COR-L47 (cell line): ENCODE data around the gene ACVR1C.
"Not testable (repeated sequence)": the region's sequence is repeated elsewhere in the genome, so short reads cannot be mapped to it uniquely, and the experiment has no call there.

Source experiments
- DNase-seq: peaks from one replicate; lab custom pipeline; 2025; lab: John Stamatoyannopoulos, UW

Gene ACVR1C

DNA sequence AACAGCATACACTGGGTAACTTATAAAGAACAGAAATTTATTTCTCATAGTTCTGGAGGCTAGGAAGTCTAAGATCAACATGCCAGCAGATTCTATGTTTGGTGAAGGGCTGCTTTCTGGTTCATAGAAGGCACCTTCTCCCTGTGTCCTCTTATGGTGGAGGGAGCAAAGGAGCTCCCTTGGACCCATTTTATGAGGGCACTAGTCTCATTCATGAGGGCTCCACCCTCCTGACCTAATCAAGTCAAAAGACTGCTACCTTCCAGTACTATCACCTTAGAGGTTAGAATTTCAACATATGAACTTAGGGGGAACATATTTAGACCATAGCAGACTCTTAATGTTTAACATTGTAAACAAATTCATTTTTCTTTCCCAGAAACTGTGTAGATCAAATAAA is 54.5 kb downstream of the ACVR1C start:
- DNase-seq, result no peak

- DNase-seq, result peak; percentile 6
These were observed 55.9 kb downstream of the ACVR1C start for GRCh38 chr2:157572725-157573124.

- not testable (repeated sequence) for DNase-seq
These were observed 62.0 kb downstream of the ACVR1C start for GRCh38 chr2:157566623-157567022.

DNA sequence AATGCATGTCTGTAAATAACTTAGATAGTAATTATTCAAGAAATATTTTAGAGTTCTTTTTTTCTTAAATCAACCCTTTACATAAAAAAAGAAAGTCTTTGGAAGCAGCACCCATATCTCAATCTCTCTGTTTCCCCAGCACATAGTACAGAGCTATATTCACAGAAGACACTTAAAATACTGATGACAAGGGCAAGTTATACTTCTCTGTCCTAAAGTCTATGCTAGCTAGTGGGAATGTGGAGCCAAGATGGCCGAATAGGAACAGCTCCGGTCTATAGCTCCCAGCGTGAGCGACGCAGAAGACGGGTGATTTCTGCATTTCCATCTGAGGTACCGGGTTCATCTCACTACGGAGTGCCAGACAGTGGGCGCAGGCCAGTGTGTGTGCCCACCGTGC is 62.6 kb downstream of the ACVR1C start:
- not testable (repeated sequence) for DNase-seq

GRCh38 chr2:157565550-157565949 is 63.1 kb downstream of the ACVR1C start:
- DNase-seq, result no peak

- DNase-seq, result no peak
These were observed 68.8 kb downstream of the ACVR1C start for GRCh38 chr2:157559890-157560289.

DNA sequence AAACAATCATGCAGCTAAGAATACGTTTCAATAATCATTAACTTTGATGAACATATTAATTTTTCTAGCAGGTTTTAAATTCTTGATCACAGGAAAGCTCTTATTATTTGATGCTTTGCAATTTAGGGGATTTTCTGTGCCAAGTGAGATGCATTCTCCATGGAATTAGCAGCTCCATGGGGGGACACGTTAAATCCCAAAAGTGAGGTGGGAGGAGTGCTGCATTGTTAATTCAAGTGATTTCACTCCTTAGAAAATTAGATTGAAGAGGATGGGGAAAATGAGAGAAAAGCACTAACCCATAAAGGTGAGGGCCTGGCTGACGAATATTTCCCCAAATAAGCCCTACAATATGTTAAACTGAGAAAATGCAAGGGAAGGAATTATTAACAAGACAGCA is 69.2 kb downstream of the ACVR1C start:
- DNase-seq, result no peak

DNA sequence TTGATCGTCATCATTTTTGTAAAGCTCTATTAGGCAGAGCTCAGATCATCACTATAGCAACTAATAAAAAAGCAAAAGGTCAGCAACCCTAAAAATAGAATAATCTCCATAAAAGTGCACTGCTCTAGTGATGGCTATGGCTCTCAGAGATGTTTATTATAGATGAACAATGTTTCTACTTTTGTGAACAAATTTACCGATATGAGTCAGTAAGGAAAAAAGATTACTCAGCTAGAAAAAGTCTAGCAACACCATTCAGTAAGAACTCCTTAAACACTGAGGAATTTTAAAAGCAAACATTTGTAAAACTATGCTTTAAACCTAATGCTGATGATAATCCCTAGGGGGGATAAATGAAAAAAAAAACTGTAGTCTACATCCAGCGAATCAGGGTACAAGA is 69.6 kb downstream of the ACVR1C start:
- no peak for DNase-seq

GRCh38 chr2:157557770-157558169 is 70.9 kb downstream of the ACVR1C start:
- no peak for DNase-seq

GRCh38 chr2:157540102-157540501 is 88.6 kb downstream of the ACVR1C start:
- no peak for DNase-seq

DNA sequence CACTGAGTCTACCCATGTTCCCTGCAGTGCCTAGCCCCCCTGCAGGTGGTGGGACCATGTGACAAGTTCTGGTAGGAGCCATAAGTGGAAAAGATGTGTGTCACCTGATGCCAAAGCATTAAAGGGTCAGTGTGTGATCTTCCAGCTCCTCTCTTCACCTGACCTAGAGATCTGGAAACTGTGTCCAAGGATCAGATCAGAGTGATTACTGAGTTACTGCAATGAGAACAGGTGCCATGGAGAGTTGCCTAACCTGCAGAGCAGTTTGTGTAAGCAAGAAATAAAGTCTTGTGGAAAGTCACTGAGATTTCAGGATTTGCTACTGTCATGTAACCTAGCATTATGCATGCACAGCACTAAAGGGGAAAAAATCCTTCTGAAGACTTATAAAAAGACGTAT is 90.6 kb downstream of the ACVR1C start:
- no peak for DNase-seq

DNA sequence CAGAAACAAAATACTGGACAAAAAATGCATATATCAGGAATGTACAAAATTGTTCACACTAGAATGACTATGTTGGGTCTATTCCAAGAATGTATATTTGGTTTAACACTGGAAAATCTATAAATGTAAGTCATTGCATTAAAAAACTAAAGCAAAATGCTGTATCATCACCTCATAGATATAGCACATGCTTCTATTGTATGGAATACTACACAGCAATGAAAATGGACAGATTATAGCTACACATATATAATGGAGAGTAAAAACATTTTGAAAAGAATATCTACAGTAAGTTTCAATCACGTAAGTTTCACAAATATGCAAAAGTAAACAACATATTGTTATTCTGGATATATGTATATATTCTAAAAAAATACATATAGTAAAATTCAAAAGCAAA is 91.8 kb downstream of the ACVR1C start:
- no peak for DNase-seq

- no peak for DNase-seq
These were observed 99.5 kb downstream of the ACVR1C start for GRCh38 chr2:157528963-157529751.

- DNase-seq, result no peak
These were observed 102.6 kb downstream of the ACVR1C start for GRCh38 chr2:157526070-157526469.

DNA sequence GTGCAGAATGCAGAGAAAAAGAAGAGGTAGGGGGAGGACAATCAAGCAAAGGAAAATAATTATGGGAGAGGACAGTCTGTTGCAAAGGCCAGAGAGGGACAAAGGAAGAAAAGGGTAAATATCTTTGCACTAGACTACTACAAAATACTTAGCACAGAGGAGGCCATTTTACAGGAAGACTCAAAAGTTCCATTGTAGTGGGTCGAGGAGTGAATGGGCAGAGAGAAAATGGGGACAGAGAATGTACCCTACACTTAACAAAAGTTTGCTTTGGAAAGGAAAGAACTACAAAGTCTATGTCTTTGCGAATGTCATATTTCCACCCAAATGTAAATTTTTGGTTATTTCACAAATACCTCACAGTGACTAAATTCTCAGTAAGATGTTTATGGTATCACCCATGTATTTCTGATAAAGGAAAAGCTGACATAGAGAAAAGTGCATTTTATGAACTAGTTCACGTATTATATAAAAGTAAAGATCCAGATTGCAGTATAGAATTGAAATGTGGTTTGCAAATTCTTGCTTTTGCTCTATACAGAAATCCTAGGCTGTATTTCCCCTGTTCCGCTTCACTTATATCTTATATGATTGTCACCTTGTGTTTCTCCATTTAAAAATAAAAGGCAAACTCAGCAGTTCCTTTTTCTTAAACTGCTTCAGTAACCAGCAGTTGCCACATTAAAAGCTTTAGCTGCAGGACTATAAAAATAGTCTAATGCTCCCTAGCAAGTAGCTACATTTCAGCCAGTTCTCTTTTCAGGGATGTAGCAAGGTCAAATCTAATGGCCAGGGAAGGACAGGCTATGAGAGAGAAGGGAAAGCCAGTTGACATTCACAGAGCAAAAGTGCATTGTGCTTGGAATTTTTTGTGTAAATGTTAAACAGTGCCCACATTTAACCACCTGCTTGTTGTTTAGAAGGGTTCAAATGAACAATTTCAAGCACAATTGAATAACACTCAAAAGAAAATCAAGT is 105.1 kb downstream of the ACVR1C start:
- peak; percentile 10 for DNase-seq

GRCh38 chr2:157514966-157515365 is 113.7 kb downstream of the ACVR1C start:
- not testable (repeated sequence) for DNase-seq

GRCh38 chr2:157509744-157510143 is 118.9 kb downstream of the ACVR1C start:
- DNase-seq, result no peak

DNA sequence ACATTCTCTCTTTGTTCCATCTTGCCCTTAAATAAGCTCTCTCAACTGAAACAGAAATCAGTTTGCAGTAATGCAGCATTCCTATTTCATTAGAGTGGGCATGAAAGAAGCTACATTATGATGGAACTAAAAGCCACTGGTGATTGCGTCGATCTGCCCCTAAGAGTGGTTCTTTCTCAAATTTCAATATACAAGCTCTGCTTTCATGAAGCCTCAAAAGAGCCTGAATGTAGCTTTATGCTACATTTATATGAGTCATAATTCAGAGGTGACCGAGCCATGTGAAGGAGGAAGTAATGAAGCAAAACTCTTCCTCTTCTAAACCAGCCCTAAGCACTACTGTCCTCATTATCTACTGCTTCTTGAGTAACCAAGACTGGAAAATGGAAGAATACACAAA is 120.0 kb downstream of the ACVR1C start:
- DNase-seq, result no peak

DNA sequence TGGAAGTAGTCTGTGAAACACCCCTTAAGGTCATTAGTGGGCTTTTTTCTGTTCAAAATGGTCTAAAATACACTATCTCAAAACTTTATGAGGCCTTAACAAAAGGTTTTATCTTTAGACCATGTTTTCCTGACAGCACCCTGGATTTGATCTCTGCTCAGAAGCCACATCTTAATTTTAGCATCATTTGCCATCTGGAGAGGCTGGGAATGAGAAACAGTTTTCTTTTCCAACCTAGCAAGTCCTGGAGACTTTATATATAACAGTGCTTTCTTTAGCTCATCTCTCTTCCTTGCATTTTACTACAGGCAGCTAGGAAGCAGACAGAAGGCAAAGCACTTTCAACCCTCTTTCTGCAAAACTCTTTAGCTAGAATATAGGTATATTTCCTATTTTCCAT is 122.1 kb downstream of the ACVR1C start:
- no peak for DNase-seq

DNA sequence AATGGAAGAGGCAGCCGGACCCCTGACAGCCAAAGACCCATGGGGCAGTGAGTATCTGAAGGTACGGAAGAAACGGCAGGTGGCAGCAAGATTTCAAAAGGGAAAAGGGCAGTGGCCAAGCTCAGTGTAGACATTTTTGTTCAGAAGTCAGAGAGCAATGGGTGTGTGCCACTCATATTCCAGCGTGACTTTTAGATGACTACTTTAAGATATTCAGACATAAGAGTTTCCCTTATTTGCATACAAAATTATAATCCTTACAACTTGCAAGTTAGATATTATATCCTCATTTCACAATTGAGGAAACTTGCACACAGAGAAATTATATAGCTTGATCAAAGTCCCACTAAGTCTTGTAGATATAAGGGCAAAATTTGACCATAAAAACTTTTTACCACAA is 124.0 kb downstream of the ACVR1C start:
- DNase-seq, result no peak

DNA sequence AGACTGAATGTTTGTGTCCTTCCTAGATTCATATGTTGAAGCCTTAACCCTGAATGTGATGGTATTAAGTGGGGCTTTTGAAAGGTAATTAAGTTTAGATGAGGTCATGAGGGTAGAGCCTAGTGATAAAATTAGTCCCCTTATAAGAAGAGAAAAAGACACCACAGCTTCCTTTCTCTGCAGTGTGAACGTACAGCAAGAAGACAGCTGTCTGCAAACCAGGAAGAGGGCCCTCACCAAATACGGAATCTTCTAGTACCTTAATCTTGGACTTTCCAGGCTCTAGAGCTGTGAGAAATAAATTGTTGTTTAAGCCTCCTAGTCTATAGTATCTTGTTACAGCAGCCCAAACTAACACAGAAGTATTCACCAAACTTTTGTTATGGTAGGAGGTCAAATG is 127.6 kb downstream of the ACVR1C start:
- no peak for DNase-seq

- no peak for DNase-seq
These were observed 128.3 kb downstream of the ACVR1C start for GRCh38 chr2:157500334-157500733.

DNA sequence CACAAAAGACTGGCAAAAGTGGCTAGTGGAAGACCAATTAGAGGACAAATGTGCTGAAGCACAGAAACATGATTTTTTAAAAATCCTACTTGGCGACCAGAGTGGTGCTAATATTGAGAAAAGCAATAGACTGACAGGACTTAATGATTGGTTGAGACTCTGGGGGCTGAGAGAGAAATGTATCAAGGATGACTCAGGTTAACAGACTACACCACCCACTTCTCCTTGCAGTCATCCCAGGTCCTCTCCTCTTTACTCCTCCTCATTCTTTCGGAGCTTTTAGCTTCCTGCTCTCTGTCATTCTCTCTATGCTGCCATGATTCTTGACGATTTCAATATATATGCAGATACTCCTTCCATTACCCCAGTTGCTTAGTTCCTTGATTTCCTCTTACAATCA is 130.2 kb downstream of the ACVR1C start:
- DNase-seq, result no peak
